Immature natural killer cell (primary cell): ENCODE results near the gene CD2. TPM values are rescaled to one million over a fixed set of nuclear protein-coding genes. Genes with fewer than 3 reads are reported as not detected.

Experiments
- DNase-seq, 3 donors: peaks; one replicate each; pipeline ENCODE4 v3.0.0; 2022; ENCODE audit warnings: mixed read lengths in 1 of 3
- H3K27ac Mint-ChIP-seq, 6 donors: one replicate each; pipeline ENCODE4 v1.8.0; 2020; ENCODE audit warnings: mixed read lengths in 6 of 6, mild to moderate bottlenecking in 5 of 6, inconsistent platforms in 4 of 6, moderate library complexity in 3 of 6
- H3K27me3 Mint-ChIP-seq, 3 donors: one replicate each; pipeline ENCODE4 v1.8.0; 2020 to 2021; ENCODE audit warnings: low read depth in 3 of 3, mild to moderate bottlenecking in 3 of 3, mixed read lengths in 3 of 3, moderate library complexity in 3 of 3, inconsistent platforms in 1 of 3
- H3K36me3 Mint-ChIP-seq, 3 donors: one replicate each; pipeline ENCODE4 v1.8.0; 2020; ENCODE audit warnings: mixed read lengths in 3 of 3, inconsistent platforms in 2 of 3, mild to moderate bottlenecking in 2 of 3
- H3K4me1 Mint-ChIP-seq, 2 donors: one replicate each; pipeline ENCODE4 v1.8.0; 2020; ENCODE audit warnings: inconsistent platforms in 2 of 2, mild to moderate bottlenecking in 2 of 2, mixed read lengths in 2 of 2, moderate library complexity in 1 of 2
- H3K4me3 Mint-ChIP-seq, 5 donors: one replicate each; pipeline ENCODE4 v1.8.0; 2020; ENCODE audit warnings: mild to moderate bottlenecking in 5 of 5, mixed read lengths in 5 of 5, inconsistent platforms in 3 of 5, moderate library complexity in 3 of 5
- H3K9me3 Mint-ChIP-seq, 6 donors: one replicate each; pipeline ENCODE4 v1.8.0; 2020; ENCODE audit warnings: mild to moderate bottlenecking in 6 of 6, mixed read lengths in 6 of 6, inconsistent platforms in 4 of 6, moderate library complexity in 3 of 6
- polyA plus RNA-seq, 3 donors: library from polyadenylated mRNA; unstranded; fragments of 300-500 nt; fragmentation: Illumina TruSeq; gene quantifications; one replicate each; pipeline ENCODE4 v1.2.3, GENCODE V29; 2021

The CD2 gene, protein sequence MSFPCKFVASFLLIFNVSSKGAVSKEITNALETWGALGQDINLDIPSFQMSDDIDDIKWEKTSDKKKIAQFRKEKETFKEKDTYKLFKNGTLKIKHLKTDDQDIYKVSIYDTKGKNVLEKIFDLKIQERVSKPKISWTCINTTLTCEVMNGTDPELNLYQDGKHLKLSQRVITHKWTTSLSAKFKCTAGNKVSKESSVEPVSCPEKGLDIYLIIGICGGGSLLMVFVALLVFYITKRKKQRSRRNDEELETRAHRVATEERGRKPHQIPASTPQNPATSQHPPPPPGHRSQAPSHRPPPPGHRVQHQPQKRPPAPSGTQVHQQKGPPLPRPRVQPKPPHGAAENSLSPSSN
- polyA plus RNA-seq: 100 to 1,000 TPM; 246 to 341 (median 325) TPM

DNA sequence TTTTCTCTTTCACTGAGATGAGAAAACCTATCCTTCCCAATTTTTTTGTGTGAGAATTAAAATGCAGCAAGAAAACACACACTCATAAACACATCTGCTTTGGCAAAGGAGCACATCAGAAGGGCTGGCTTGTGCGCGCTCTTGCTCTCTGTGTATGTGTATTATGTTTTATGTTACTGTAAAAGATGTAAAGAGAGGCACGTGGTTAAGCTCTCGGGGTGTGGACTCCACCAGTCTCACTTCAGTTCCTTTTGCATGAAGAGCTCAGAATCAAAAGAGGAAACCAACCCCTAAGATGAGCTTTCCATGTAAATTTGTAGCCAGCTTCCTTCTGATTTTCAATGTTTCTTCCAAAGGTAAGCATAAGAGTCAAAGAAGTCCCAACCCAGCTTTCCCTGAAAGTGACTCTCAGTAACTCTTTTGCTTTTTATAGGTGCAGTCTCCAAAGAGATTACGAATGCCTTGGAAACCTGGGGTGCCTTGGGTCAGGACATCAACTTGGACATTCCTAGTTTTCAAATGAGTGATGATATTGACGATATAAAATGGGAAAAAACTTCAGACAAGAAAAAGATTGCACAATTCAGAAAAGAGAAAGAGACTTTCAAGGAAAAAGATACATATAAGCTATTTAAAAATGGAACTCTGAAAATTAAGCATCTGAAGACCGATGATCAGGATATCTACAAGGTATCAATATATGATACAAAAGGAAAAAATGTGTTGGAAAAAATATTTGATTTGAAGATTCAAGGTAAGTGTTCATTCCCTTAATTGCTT is at the start of gene CD2:
Gene CD2, plus strand, starts transcription at position 233 of the 780 bp plus-strand sequence. Its CDS starts 63 bp downstream, at position 296.
- Mint-ChIP-seq H3K4me1 (peaks cover 53 to 60% of the 10 kb centered on the region in 2 donors), H3K9me3 (peaks cover 0 to 11% (median 2%) of the 10 kb centered on the region in 6 donors), H3K36me3 (peaks cover 5 to 29% (median 25%) of the 10 kb centered on the region in 3 donors)

DNA sequence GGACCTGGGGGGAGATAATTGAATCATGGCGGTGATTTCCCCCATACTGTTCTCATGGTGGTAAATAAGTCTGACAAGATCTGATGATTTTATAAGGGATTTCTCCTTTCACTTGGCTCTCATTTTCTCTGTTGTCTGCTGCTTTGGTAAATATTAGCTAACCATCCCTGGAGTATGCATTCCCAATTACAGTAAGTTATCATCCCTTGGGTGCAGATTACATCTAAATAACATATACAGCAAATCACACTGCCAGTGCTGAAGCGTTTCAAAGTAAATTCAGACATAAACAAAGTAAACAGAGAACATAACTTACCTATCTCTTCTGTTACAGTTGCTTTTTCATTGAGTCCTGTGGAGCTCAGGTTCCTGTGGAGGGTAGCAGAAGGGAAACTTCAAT is 48.1 kb upstream of the CD2 start:
- peaks cover 2 to 16% (median 6%) of the 10 kb centered on the region in 3 donors for H3K27me3 Mint-ChIP-seq
- no peak for DNase-seq
- H3K4me1 Mint-ChIP-seq: no peaks in the 10 kb centered on the region
- no peak overlapping the region for H3K27ac Mint-ChIP-seq
- H3K36me3 Mint-ChIP-seq: no peaks in the 10 kb centered on the region
- no peak overlapping the region for H3K4me3 Mint-ChIP-seq
- peaks cover 0 to 1% (median 0%) of the 10 kb centered on the region in 6 donors for H3K9me3 Mint-ChIP-seq

More for the DNA sequence above, at the start of gene CD2:
- peaks cover 0 to 2% (median 0%) of the 10 kb centered on the region in 3 donors for H3K27me3 Mint-ChIP-seq
- peak within 1 kb of the TSS; percentile 92 to 99 (median 96) for H3K4me3 Mint-ChIP-seq
- DNase-seq: peak; percentile 22 to 46 (median 26)
- peak within 1 kb of the TSS; percentile 88 to 97 (median 94) for H3K27ac Mint-ChIP-seq

DNA sequence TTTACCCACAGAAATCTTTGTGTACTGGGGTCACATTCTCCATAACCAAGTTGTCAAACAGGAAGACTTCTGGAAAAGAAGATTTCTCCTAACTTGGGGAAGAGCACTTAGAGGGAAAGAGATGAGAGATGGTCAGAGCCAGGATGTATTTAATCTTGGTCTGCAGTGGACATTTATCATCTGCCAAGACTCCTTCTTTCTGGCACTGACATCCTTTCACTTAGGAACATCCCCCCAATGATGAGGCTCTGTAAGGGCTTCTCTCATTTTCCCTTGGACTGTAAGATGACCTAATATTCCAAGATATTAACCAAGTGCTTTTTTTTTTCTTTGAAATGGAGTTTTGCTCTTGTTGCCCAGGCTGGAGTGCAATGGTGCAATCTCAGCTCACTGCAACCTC is 47.4 kb upstream of the CD2 start:
- Mint-ChIP-seq H3K27me3 (peaks cover 0 to 16% (median 6%) of the 10 kb centered on the region in 3 donors), H3K4me3 (no peak overlapping the region), H3K4me1 (no peaks in the 10 kb centered on the region), H3K36me3 (no peaks in the 10 kb centered on the region), H3K9me3 (peaks cover 0 to 1% (median 0%) of the 10 kb centered on the region in 6 donors), H3K27ac (no peak overlapping the region)
- DNase-seq: no peak

DNA sequence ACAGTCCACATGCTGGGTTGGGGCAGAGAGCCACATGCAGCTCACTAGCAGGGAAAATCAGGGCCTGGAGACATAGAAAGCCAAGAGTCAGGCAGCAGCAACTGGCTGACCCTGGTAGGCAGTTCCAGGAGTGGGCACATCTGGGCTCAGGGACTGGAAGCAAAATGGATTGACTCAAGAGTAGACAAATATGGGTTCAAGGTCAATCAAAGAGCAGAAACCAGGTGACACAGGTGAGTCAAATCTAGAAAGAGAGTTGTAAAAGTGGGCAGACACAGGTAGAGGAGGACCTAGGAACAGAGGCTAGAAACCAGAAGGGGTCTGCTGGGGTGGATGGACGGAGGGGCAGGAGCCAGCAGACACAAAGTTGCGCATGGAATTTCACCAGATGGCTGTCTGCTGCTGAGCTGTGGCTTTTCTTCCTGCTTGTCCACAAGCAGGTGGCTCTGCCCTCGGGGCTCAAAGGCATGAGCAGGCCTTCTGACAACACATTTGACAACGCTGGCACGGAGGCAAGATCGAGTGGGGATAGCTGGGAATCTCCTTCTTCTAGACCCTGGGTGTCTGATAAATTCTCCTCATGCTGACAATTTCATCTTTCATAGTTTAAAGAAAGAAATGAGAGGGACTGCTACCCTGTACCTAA is 45.9 kb upstream of the CD2 start:
- DNase-seq: no peak
- Mint-ChIP-seq H3K9me3 (peaks cover 0 to 1% (median 0%) of the 10 kb centered on the region in 6 donors), H3K4me1 (no peaks in the 10 kb centered on the region), H3K4me3 (no peak overlapping the region), H3K27ac (no peak overlapping the region), H3K27me3 (peaks cover 0 to 20% (median 6%) of the 10 kb centered on the region in 3 donors), H3K36me3 (no peaks in the 10 kb centered on the region)

DNA sequence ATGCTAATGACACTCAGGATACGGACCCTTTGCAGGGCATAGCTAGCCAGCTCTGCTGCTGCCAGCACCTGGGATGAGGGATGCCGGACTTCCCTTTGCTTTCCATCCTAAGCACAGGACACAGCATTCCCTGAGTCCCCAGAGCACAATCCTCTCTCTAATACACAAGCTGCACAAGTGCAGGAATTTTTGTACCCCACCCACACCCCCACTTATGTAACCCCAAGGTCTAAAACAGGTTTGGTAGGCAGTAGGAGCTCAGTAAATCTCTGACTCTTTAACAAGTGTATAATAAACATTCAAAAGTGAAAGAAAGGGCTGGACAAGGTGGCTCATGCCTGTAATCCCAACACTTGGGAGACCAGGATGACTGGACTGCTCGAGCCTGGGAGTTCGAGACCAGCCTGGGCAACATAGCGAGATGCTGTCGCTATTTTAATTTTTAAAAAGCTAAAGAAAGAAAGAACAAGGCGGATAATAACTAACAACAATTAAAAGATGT is 44.5 kb upstream of the CD2 start:
- no peaks in the 10 kb centered on the region for H3K36me3 Mint-ChIP-seq
- peaks cover 0 to 18% (median 6%) of the 10 kb centered on the region in 3 donors for H3K27me3 Mint-ChIP-seq
- H3K4me3 Mint-ChIP-seq: no peak overlapping the region
- no peak for DNase-seq
- no peak overlapping the region for H3K27ac Mint-ChIP-seq
- no peaks in the 10 kb centered on the region for H3K4me1 Mint-ChIP-seq
- peaks cover 0 to 1% (median 0%) of the 10 kb centered on the region in 6 donors for H3K9me3 Mint-ChIP-seq

DNA sequence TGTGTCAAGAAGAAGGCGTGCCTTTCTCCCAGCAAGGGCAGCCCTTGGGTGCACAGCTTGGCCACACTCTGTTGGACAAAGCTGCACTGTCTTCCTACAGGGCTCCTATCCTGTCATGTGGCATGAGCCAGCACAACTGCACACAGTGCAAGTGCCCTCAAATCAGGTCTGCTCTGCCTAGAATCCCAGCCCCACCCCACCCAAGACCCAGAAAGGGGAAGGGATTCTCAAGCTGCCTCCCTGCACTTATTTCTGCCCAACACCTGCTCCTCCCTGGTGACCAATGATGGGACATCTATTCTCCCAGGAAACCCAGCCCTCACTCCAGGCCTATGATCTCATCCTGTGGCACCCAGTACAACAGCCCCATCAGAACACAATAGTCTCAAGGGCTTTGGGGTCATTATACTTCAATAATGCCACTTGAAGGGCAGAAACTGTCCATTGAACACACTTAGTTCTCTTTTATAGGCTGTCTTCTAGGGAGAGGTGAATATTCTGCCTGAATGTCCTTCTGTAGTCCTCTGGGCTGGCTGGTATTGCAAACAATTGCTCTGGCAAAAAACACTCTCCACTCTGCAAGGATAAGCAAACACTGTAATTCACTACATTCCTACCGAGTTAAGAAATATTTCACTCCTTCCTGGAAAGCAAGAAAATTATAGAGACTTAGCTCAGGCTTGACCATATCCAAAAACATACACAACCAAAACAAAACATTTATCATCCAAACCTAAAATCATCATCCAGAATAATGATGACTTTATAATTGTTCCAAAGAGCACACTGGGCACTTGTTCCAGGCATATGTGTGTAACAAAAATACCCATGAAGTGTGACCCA is 43.6 kb upstream of the CD2 start:
- Mint-ChIP-seq H3K4me3 (no peak overlapping the region), H3K9me3 (peaks cover 0 to 1% (median 0%) of the 10 kb centered on the region in 6 donors), H3K27ac (no peak overlapping the region), H3K27me3 (peaks cover 0 to 15% (median 6%) of the 10 kb centered on the region in 3 donors), H3K36me3 (no peaks in the 10 kb centered on the region), H3K4me1 (no peaks in the 10 kb centered on the region)
- no peak for DNase-seq

DNA sequence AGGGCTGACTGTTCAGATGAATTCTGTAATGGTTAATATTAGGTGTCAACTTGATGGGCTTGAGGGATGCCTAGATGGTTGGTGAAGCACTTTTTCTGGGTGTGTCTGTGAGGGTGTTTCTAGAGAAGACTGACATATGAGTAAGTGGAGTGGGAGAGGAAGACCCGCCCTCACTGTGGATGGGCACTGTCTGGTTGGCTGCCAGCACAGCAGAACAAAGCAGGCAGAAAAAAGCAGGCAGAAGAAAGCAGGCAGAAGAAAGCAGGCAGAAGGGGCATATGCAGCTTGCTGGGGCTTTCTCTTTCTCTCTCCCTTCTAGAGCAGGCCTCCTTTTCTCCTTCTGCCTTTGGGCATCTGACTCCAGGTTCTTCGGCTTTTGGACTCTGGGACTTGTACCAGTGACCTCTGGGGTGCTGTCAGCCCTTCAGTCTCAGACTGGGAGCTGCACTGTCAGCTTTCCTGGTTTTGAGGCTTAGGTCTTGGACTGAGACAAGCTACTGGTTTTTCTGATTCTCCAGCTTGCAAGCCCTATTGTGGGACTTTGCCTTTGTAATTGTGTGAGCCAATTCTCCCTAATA is 42.9 kb upstream of the CD2 start:
- Mint-ChIP-seq H3K4me3 (no peak overlapping the region), H3K27ac (no peak overlapping the region), H3K9me3 (peaks cover 0 to 1% (median 0%) of the 10 kb centered on the region in 6 donors), H3K4me1 (no peaks in the 10 kb centered on the region), H3K27me3 (peaks cover 0 to 14% (median 6%) of the 10 kb centered on the region in 3 donors), H3K36me3 (no peaks in the 10 kb centered on the region)
- no peak for DNase-seq

DNA sequence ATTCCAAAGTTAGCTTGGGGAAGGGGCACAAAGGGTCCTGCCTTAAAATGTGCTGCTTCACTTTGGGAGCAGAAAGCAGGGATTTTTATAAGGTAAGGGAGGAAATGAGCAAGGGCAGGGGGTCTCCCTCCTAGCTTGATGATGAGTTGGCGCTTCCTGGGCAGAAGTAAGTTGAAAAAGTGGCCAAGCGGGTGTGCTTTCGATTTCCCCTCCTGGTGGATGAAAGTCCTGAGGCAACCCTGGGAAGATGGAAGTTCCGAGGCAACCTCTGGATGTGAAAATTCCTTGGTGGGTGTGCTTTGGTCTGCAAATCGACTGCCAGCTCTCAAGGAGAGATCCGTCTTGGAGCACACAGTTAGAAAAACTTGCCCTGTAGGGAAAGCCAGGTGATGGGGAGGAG is 41.7 kb upstream of the CD2 start:
- Mint-ChIP-seq H3K36me3 (no peaks in the 10 kb centered on the region), H3K4me1 (no peaks in the 10 kb centered on the region), H3K4me3 (no peak overlapping the region), H3K27me3 (peaks cover 0 to 10% (median 5%) of the 10 kb centered on the region in 3 donors), H3K9me3 (no peaks in the 10 kb centered on the region), H3K27ac (no peak overlapping the region)
- DNase-seq: no peak

DNA sequence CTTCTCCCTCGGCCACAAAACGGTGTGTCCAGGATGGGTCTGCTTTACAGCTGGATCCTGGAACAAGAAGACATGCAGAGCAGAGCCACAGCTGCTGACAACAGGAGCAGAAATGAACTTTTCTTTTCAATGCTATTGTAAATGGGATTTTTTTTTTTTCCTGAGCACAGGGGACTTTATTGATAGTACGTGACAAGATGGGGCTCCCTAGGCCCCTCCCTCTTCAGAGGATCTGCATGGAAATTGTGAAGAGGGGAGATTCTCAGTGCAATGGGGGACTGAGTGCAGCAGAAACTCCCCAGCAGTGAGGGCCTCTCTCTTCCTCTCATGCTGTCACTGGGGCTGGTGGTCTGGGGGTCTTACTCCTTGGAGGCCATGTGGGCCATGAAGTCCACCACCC is 40.8 kb upstream of the CD2 start:
- H3K36me3 Mint-ChIP-seq: no peaks in the 10 kb centered on the region
- H3K27ac Mint-ChIP-seq: no peak overlapping the region
- H3K4me3 Mint-ChIP-seq: no peak overlapping the region
- no peaks in the 10 kb centered on the region for H3K4me1 Mint-ChIP-seq
- no peaks in the 10 kb centered on the region for H3K9me3 Mint-ChIP-seq
- H3K27me3 Mint-ChIP-seq: peaks cover 0 to 6% (median 2%) of the 10 kb centered on the region in 3 donors
- no peak for DNase-seq

DNA sequence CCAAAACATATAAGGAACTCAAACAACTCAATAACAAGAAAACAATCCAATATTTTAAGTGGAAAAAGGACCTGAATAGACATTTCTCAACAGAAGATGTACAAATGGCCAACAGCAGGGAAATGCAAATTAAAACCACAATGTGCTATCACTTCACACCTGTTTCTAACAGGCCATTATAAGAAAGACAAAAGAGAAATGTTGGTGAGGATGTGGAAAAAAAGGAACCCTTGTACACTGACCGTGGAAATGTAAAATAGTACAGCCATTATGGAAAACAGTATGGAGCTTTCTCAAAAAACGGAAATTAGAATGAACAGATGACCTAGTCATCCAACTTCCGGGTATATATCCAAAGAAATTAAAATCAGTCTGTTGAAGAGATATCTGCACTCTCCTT is 37.8 kb upstream of the CD2 start:
- no peak for DNase-seq
- no peak overlapping the region for H3K27ac Mint-ChIP-seq
- H3K27me3 Mint-ChIP-seq: peaks cover 0 to 6% (median 2%) of the 10 kb centered on the region in 3 donors
- no peaks in the 10 kb centered on the region for H3K4me1 Mint-ChIP-seq
- no peak overlapping the region for H3K4me3 Mint-ChIP-seq
- no peaks in the 10 kb centered on the region for H3K9me3 Mint-ChIP-seq
- H3K36me3 Mint-ChIP-seq: no peaks in the 10 kb centered on the region

DNA sequence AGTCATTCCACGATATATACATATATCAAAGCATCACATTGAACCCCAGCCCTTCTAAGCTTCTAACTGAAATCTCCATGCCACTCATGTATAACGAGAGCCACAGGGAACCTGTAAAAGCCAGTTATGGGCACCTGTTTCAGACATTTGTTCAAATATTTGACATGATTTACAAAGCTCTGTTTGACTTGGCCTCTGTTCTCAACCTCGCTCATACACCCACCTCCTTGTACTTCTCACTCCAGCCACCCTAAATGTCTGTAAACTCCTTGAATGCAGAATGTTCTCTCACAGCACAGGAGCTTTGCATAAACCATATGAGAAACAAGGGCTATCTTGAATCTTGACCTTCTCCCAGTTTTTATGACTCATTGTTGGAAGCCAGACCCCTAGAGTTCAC is 36.9 kb upstream of the CD2 start:
- Mint-ChIP-seq H3K27me3 (peaks cover 0 to 6% (median 2%) of the 10 kb centered on the region in 3 donors), H3K36me3 (no peaks in the 10 kb centered on the region), H3K9me3 (no peaks in the 10 kb centered on the region), H3K27ac (no peak overlapping the region), H3K4me3 (no peak overlapping the region), H3K4me1 (no peaks in the 10 kb centered on the region)
- DNase-seq: no peak

DNA sequence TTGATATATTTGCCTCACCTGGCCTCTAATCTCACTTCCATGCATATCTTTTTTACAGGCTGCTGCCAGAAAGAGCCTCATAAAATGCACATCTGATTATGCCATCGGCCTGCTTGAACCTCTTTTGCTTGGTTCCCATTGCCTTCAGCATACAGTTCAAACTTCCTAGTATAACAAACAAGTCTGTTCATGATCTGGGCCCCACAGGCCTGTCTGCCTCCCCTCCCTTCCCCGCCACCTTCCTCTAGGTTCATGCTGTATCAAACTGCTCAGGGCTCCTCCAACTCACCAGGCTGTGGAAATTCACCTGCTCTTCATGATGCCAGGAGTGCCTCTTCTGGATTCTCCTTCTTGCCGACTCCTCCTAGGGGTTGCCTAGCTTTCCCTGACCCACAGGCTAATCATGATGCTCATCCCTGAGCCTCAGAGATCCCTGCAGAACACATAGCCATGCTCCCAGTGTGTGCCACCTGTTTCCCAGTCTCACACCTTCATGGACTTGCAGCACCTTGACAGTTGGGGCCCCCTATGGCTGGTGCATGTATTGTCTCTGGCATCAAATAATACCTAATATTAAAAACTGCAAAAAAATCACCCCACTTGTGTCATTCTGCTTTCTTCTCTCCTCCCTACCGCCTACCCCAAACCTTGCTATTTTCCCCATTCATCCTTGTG is 33.7 kb upstream of the CD2 start:
- no peaks in the 10 kb centered on the region for H3K9me3 Mint-ChIP-seq
- H3K27ac Mint-ChIP-seq: no peak overlapping the region
- DNase-seq: no peak
- peaks cover 0 to 3% (median under 1%) of the 10 kb centered on the region in 3 donors for H3K27me3 Mint-ChIP-seq
- no peak overlapping the region for H3K4me3 Mint-ChIP-seq
- H3K4me1 Mint-ChIP-seq: no peaks in the 10 kb centered on the region
- no peaks in the 10 kb centered on the region for H3K36me3 Mint-ChIP-seq
